GM23338 (cell line): ENCODE results near the gene EVX2. TPM values are rescaled to one million over a fixed set of nuclear protein-coding genes. Genes with fewer than 3 reads are reported as not detected.

Source experiments
- ATAC-seq: fragments of 200-7000 bp; cut with Tn5 transposase; 3 replicates; pipeline ENCODE4 v1.9.1; 2020
- DNase-seq: peaks from one replicate; pipeline ENCODE4 v3.0.0-alpha.2; 2015; ENCODE audit warnings: low spot score
- H2AFZ ChIP-seq: fragments of 200-600 bp; sonication (generic); 2 replicates; pipeline ENCODE4 v1.8.0; 2016; ENCODE audit warnings: antibody characterized with exemption, mild to moderate bottlenecking, moderate library complexity
- H3F3A ChIP-seq: fragments of 200-600 bp; sonication (generic); replicated peaks from 2 replicates; pipeline ENCODE4 v1.8.0; 2017; ENCODE audit warnings: antibody characterized with exemption, mixed run types, low read depth
- H3K27ac ChIP-seq: fragments of 200-600 bp; sonication (generic); 2 replicates; pipeline ENCODE4 v1.6.1; 2016; ENCODE audit warnings: low read depth
- H3K27me3 ChIP-seq: fragments of 200-600 bp; sonication (generic); 2 replicates; pipeline ENCODE4 v1.8.0; 2016; ENCODE audit warnings: mild to moderate bottlenecking, mixed run types, moderate library complexity; ENCODE audit not compliant: insufficient read depth
- H3K36me3 ChIP-seq: fragments of 200-600 bp; sonication (generic); 2 replicates; pipeline ENCODE4 v1.8.0; 2016; ENCODE audit warnings: mild to moderate bottlenecking; ENCODE audit not compliant: insufficient read depth
- H3K4me1 ChIP-seq: fragments of 200-600 bp; sonication (generic); 2 replicates; pipeline ENCODE4 v1.8.0; 2016; ENCODE audit warnings: mild to moderate bottlenecking, moderate library complexity; ENCODE audit not compliant: insufficient read depth
- H3K4me2 ChIP-seq: fragments of 200-600 bp; sonication (generic); 2 replicates; pipeline ENCODE4 v1.7.1; 2017; ENCODE audit warnings: mixed run types
- H3K4me3 ChIP-seq: fragments of 200-600 bp; sonication (generic); 2 replicates; pipeline ENCODE4 v1.6.1; 2016; ENCODE audit warnings: mixed run types
- H3K79me2 ChIP-seq: fragments of 200-600 bp; sonication (generic); replicated peaks from 2 replicates; pipeline ENCODE4 v1.8.0; 2017; ENCODE audit warnings: mild to moderate bottlenecking; ENCODE audit not compliant: insufficient read depth
- H3K9me2 ChIP-seq: fragments of 200-600 bp; sonication (generic); 2 replicates; pipeline ENCODE4 v1.8.0; 2017; ENCODE audit not compliant: insufficient read depth
- H4K20me1 ChIP-seq: fragments of 200-600 bp; sonication (generic); replicated peaks from 2 replicates; pipeline ENCODE4 v1.8.0; 2017; ENCODE audit warnings: mild to moderate bottlenecking; ENCODE audit not compliant: insufficient read depth
- H3K27ac Mint-ChIP-seq: 2 replicates; pipeline ENCODE4 v1.8.0; 2020; ENCODE audit warnings: inconsistent platforms, mild to moderate bottlenecking, moderate library complexity, mixed read lengths
- H3K27me3 Mint-ChIP-seq: 3 replicates; pipeline ENCODE4 v1.8.0; 2022; ENCODE audit warnings: low read depth, mild to moderate bottlenecking, moderate library complexity, mixed read lengths, inconsistent platforms; ENCODE audit not compliant: insufficient read depth, poor library complexity
- H3K36me3 Mint-ChIP-seq: 3 replicates; pipeline ENCODE4 v1.8.0; 2021; ENCODE audit warnings: low read depth, mild to moderate bottlenecking, inconsistent platforms, moderate library complexity, mixed read lengths
- H3K4me1 Mint-ChIP-seq: 3 replicates; pipeline ENCODE4 v1.8.0; 2020; ENCODE audit warnings: mild to moderate bottlenecking, inconsistent platforms, mixed read lengths
- H3K4me3 Mint-ChIP-seq: 3 replicates; pipeline ENCODE4 v1.8.0; 2021; ENCODE audit warnings: moderate library complexity, mild to moderate bottlenecking, inconsistent platforms, mixed read lengths
- H3K9me3 Mint-ChIP-seq: 3 replicates; pipeline ENCODE4 v1.8.0; 2020; ENCODE audit warnings: moderate library complexity, mild to moderate bottlenecking, inconsistent platforms, mixed read lengths
- CTCF ChIP-seq, 2 experiments: fragments of 200-600 bp in 1 of 2; sonication (generic) in 1 of 2; conservative IDR thresholded peaks; 2 replicates each; pipeline versions ENCODE4 v1.5.1 to v1.6.1; 2016 to 2017; ENCODE audit warnings: antibody characterized with exemption in 2 of 2, low read depth in 2 of 2, mild to moderate bottlenecking in 2 of 2, moderate library complexity in 1 of 2
- EZH2 ChIP-seq: fragments of 200-600 bp; sonication (generic); IDR thresholded peaks from one replicate; pipeline ENCODE4 v1.8.0; 2017; ENCODE audit warnings: antibody characterized with exemption, mild to moderate bottlenecking, low read depth; ENCODE audit not compliant: unreplicated experiment
- EZH2phosphoT487 ChIP-seq: fragments of 200-600 bp; sonication (generic); IDR thresholded peaks from one replicate; pipeline ENCODE4 v1.8.1; 2018; ENCODE audit warnings: antibody characterized with exemption; ENCODE audit not compliant: unreplicated experiment
- JUNB ChIP-seq: IDR thresholded peaks from one replicate; pipeline ENCODE4 v1.6.1; 2016; ENCODE audit warnings: antibody characterized with exemption; ENCODE audit not compliant: unreplicated experiment
- STAT1 ChIP-seq: IDR thresholded peaks from one replicate; pipeline ENCODE4 v1.6.1; 2016; ENCODE audit warnings: antibody characterized with exemption; ENCODE audit not compliant: unreplicated experiment
- ZNF114 ChIP-seq: fragments of 250-450 bp; sonication (Bioruptor Pico); IDR thresholded peaks from 2 replicates; pipeline ENCODE4 v1.5.0; 2020; ENCODE audit warnings: mild to moderate bottlenecking, moderate library complexity
- polyA plus RNA-seq: library from polyadenylated mRNA; unstranded; fragments of >200 nt; fragmentation: Nextera tagmentation; extraction: Ambion mirVana; gene quantifications from 2 replicates; pipeline ENCODE4 v1.2.1, GENCODE V29; 2016
- total RNA-seq: library from RNA; depleted of rRNA; stranded (reverse); fragments of >200 nt; shearing (Covaris generic); gene quantifications from 2 replicates; pipeline ENCODE4 v1.2.3, GENCODE V29; 2014
- TF ChIP-seq, protein P1 (sequence below): IDR thresholded peaks from one replicate; pipeline ENCODE4 v1.6.1; 2018; ENCODE audit warnings: antibody characterized with exemption; ENCODE audit not compliant: unreplicated experiment
- TF ChIP-seq, protein P2 (sequence below): fragments of 250-450 bp; sonication (Bioruptor Pico); IDR thresholded peaks from 2 replicates; pipeline ENCODE4 v1.5.0; 2020; ENCODE audit warnings: mild to moderate bottlenecking, moderate library complexity

The EVX2 gene
- total and polyA plus RNA-seq, 2 experiments from 2014 or later, result 0.03 TPM; not detected in 1

DNA sequence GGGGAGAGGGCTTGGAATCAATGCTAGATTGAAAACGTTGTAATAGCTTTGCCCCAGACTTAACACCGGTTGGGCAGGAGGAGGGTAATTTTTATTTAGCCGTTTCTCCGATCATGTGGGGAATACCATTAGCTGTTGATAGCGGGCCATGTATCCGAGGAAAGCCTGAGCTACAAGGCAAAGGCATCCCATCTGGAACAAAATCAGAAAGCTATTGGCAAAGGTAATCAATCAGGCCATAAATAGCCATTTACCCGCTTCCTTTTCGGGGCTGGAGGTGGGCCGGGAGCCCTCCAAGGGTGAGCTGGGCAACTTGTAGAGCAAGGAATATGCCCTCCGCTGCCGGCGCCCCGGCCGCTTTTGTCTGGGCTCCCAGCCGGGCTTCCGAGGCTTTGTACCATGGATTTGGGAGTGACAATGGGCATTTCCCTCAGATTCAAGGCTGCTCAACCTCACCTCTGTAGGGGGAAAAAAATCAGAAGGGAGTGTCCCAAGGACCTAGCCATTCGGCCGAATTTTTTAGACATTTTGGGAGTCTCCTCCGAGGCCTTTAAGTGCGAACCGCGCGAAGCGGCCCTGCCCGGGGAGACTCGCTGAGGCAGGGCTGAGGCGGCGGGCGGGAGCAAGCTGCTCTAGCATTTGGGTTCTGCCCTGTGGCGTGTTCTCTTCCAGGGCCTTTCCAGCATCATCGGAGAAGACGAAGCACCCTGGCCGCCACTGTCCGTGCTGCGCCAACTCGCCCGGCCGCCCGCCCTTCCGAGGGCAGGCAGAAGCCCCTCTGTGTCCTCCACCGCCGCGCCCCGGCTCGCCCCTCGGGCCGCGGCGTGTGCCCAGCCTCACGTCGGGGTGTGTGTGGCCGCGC, 37.7 kb upstream of the EVX2 start:
- peaks cover 30% of the 10 kb centered on the region for H4K20me1 ChIP-seq
- H3K4me3 Mint-ChIP-seq, result no peak overlapping the region
- no peaks in the 10 kb centered on the region for H3K9me2 ChIP-seq
- ATAC-seq (peak; percentile 12), DNase-seq (no peak)
- no peak overlapping the region for H2AFZ ChIP-seq
- peaks cover 10% of the 10 kb centered on the region for H3K4me1 Mint-ChIP-seq
- peaks cover 100% of the 10 kb centered on the region for H3K27me3 ChIP-seq
- no peaks in the 10 kb centered on the region for H3K36me3 ChIP-seq
- no peak overlapping the region for H3K27ac ChIP-seq
- peaks cover 8% of the 10 kb centered on the region; the same call in 2 of the 3 replicates for H3K36me3 Mint-ChIP-seq
- peaks cover 13% of the 10 kb centered on the region for H3K4me1 ChIP-seq
- H3K79me2 ChIP-seq, result no peaks in the 10 kb centered on the region
- H3K4me3 ChIP-seq, result peak overlapping the region; percentile 53
- no peak overlapping the region for H3K27ac Mint-ChIP-seq
- H3K27me3 Mint-ChIP-seq, result peaks cover 99% of the 10 kb centered on the region
- peak overlapping the region; percentile 76 for H3K4me2 ChIP-seq
- peaks cover 24% of the 10 kb centered on the region for H3K9me3 Mint-ChIP-seq
- TF ChIP-seq EZH2phosphoT487 (peak; percentile 85), JUNB (no peak), ZNF114 (CRISPR knock-in tag) (no peak), EZH2 (peak; percentile 90), CTCF (conservative IDR thresholded peaks at IDR 0.05; ENCODE audit: low read depth in 2 of 2) (no peak; a peak in 1 of 4 replicates), STAT1 (no peak)
- TF ChIP-seq, protein P1, sequence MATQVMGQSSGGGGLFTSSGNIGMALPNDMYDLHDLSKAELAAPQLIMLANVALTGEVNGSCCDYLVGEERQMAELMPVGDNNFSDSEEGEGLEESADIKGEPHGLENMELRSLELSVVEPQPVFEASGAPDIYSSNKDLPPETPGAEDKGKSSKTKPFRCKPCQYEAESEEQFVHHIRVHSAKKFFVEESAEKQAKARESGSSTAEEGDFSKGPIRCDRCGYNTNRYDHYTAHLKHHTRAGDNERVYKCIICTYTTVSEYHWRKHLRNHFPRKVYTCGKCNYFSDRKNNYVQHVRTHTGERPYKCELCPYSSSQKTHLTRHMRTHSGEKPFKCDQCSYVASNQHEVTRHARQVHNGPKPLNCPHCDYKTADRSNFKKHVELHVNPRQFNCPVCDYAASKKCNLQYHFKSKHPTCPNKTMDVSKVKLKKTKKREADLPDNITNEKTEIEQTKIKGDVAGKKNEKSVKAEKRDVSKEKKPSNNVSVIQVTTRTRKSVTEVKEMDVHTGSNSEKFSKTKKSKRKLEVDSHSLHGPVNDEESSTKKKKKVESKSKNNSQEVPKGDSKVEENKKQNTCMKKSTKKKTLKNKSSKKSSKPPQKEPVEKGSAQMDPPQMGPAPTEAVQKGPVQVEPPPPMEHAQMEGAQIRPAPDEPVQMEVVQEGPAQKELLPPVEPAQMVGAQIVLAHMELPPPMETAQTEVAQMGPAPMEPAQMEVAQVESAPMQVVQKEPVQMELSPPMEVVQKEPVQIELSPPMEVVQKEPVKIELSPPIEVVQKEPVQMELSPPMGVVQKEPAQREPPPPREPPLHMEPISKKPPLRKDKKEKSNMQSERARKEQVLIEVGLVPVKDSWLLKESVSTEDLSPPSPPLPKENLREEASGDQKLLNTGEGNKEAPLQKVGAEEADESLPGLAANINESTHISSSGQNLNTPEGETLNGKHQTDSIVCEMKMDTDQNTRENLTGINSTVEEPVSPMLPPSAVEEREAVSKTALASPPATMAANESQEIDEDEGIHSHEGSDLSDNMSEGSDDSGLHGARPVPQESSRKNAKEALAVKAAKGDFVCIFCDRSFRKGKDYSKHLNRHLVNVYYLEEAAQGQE, result no peak
- TF ChIP-seq, protein P2, sequence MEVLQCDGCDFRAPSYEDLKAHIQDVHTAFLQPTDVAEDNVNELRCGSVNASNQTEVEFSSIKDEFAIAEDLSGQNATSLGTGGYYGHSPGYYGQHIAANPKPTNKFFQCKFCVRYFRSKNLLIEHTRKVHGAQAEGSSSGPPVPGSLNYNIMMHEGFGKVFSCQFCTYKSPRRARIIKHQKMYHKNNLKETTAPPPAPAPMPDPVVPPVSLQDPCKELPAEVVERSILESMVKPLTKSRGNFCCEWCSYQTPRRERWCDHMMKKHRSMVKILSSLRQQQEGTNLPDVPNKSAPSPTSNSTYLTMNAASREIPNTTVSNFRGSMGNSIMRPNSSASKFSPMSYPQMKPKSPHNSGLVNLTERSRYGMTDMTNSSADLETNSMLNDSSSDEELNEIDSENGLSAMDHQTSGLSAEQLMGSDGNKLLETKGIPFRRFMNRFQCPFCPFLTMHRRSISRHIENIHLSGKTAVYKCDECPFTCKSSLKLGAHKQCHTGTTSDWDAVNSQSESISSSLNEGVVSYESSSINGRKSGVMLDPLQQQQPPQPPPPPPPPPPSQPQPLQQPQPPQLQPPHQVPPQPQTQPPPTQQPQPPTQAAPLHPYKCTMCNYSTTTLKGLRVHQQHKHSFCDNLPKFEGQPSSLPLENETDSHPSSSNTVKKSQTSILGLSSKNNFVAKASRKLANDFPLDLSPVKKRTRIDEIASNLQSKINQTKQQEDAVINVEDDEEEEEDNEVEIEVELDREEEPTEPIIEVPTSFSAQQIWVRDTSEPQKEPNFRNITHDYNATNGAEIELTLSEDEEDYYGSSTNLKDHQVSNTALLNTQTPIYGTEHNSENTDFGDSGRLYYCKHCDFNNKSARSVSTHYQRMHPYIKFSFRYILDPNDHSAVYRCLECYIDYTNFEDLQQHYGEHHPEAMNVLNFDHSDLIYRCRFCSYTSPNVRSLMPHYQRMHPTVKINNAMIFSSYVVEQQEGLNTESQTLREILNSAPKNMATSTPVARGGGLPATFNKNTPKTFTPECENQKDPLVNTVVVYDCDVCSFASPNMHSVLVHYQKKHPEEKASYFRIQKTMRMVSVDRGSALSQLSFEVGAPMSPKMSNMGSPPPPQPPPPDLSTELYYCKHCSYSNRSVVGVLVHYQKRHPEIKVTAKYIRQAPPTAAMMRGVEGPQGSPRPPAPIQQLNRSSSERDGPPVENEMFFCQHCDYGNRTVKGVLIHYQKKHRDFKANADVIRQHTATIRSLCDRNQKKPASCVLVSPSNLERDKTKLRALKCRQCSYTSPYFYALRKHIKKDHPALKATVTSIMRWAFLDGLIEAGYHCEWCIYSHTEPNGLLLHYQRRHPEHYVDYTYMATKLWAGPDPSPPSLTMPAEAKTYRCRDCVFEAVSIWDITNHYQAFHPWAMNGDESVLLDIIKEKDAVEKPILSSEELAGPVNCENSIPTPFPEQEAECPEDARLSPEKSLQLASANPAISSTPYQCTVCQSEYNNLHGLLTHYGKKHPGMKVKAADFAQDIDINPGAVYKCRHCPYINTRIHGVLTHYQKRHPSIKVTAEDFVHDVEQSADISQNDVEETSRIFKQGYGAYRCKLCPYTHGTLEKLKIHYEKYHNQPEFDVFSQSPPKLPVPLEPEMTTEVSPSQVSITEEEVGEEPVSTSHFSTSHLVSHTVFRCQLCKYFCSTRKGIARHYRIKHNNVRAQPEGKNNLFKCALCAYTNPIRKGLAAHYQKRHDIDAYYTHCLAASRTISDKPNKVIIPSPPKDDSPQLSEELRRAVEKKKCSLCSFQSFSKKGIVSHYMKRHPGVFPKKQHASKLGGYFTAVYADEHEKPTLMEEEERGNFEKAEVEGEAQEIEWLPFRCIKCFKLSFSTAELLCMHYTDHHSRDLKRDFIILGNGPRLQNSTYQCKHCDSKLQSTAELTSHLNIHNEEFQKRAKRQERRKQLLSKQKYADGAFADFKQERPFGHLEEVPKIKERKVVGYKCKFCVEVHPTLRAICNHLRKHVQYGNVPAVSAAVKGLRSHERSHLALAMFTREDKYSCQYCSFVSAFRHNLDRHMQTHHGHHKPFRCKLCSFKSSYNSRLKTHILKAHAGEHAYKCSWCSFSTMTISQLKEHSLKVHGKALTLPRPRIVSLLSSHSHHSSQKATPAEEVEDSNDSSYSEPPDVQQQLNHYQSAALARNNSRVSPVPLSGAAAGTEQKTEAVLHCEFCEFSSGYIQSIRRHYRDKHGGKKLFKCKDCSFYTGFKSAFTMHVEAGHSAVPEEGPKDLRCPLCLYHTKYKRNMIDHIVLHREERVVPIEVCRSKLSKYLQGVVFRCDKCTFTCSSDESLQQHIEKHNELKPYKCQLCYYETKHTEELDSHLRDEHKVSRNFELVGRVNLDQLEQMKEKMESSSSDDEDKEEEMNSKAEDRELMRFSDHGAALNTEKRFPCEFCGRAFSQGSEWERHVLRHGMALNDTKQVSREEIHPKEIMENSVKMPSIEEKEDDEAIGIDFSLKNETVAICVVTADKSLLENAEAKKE (CRISPR knock-in tag), result no peak
- peaks cover 36% of the 10 kb centered on the region; the same call in 1 of the 2 replicates for H3F3A ChIP-seq
